MM.1S (cell line): ENCODE measurements around the gene ZNF785.

ENCODE experiments used
- CTCF ChIP-seq: fragments of 300-600 bp; sonication (generic); IDR thresholded peaks from 2 replicates; pipeline ENCODE4 v1.5.1; 2016; ENCODE audit warnings: antibody characterized with exemption, low read length, mixed read lengths
- EZH2 ChIP-seq: fragments of 300-600 bp; sonication (generic); optimal IDR thresholded peaks from 2 replicates; pipeline ENCODE3; 2017; ENCODE audit warnings: low read depth, mild to moderate bottlenecking, antibody characterized with exemption, low read length, mixed read lengths
- EZH2phosphoT487 ChIP-seq: fragments of 300-600 bp; sonication (generic); IDR thresholded peaks from 2 replicates; pipeline ENCODE4 v1.6.1; 2018; ENCODE audit warnings: antibody characterized with exemption, low read length

GRCh38 chr16:30533748-30534367 lies 51.6 kb downstream of the ZNF785 start:
- no peak for TF ChIP-seq CTCF
- no peak for TF ChIP-seq EZH2phosphoT487
- TF ChIP-seq EZH2 = no peak
